Vagina (tissue), 2 donors: Measurements from ENCODE around the gene GK2.

Experiments used
- POLR2A ChIP-seq, 2 donors: fragments of 450-650 bp; IDR thresholded peaks; one replicate each; pipeline ENCODE4 v1.6.1; 2017; ENCODE audit warnings: antibody characterized with exemption in 2 of 2, mild to moderate bottlenecking in 2 of 2, moderate library complexity in 2 of 2
- POLR2AphosphoS5 ChIP-seq, 2 donors: sonication (generic); formaldehyde crosslinking; IDR thresholded peaks; one replicate each; pipeline ENCODE4 v1.9.0; 2017; ENCODE audit warnings: antibody characterized with exemption in 2 of 2, mild to moderate bottlenecking in 2 of 2, low read depth in 1 of 2; ENCODE audit not compliant: insufficient read depth in 1 of 2
- TF ChIP-seq, protein P1 (sequence below), 3 experiments: fragments of 450-650 bp in 2 of 3; fragments of 200-600 bp in 1 of 3; sonication (generic) in 1 of 3; IDR thresholded peaks; one replicate each; pipeline ENCODE4 v1.5.1; 2017 to 2019; ENCODE audit warnings: antibody characterized with exemption in 3 of 3, mild to moderate bottlenecking in 2 of 3, moderate library complexity in 2 of 3

- TF ChIP-seq POLR2A (IDR thresholded peaks at IDR 0.05) = no peak
- TF ChIP-seq, protein P1, sequence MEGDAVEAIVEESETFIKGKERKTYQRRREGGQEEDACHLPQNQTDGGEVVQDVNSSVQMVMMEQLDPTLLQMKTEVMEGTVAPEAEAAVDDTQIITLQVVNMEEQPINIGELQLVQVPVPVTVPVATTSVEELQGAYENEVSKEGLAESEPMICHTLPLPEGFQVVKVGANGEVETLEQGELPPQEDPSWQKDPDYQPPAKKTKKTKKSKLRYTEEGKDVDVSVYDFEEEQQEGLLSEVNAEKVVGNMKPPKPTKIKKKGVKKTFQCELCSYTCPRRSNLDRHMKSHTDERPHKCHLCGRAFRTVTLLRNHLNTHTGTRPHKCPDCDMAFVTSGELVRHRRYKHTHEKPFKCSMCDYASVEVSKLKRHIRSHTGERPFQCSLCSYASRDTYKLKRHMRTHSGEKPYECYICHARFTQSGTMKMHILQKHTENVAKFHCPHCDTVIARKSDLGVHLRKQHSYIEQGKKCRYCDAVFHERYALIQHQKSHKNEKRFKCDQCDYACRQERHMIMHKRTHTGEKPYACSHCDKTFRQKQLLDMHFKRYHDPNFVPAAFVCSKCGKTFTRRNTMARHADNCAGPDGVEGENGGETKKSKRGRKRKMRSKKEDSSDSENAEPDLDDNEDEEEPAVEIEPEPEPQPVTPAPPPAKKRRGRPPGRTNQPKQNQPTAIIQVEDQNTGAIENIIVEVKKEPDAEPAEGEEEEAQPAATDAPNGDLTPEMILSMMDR (IDR thresholded peaks at IDR 0.05) = no peak
- TF ChIP-seq POLR2AphosphoS5 (IDR thresholded peaks at IDR 0.05; ENCODE audit: insufficient read depth in 1 of 2, low read depth in 1 of 2) = no peak
Measured at GRCh38 chr4:79402332-79402851, 5.6 kb downstream of the GK2 start.
